Stimulated activated CD8-positive, alpha-beta memory T cell treated with anti-CD3 and anti-CD28 coated beads, Interleukin-12 subunit alpha, Interleukin-12 subunit beta, amount 100 ng/mL, for 24 hours (primary cell): ENCODE results near the gene TSPO2.
"Not testable (repeated sequence)": the region's sequence is repeated elsewhere in the genome, so short reads cannot be mapped to it uniquely, and the experiment has no call there.

Source experiments
- DNase-seq: peaks from one replicate; pipeline ENCODE4 v3.0.0-alpha.2; 2020; ENCODE audit errors: extremely low read depth

Gene TSPO2

DNA sequence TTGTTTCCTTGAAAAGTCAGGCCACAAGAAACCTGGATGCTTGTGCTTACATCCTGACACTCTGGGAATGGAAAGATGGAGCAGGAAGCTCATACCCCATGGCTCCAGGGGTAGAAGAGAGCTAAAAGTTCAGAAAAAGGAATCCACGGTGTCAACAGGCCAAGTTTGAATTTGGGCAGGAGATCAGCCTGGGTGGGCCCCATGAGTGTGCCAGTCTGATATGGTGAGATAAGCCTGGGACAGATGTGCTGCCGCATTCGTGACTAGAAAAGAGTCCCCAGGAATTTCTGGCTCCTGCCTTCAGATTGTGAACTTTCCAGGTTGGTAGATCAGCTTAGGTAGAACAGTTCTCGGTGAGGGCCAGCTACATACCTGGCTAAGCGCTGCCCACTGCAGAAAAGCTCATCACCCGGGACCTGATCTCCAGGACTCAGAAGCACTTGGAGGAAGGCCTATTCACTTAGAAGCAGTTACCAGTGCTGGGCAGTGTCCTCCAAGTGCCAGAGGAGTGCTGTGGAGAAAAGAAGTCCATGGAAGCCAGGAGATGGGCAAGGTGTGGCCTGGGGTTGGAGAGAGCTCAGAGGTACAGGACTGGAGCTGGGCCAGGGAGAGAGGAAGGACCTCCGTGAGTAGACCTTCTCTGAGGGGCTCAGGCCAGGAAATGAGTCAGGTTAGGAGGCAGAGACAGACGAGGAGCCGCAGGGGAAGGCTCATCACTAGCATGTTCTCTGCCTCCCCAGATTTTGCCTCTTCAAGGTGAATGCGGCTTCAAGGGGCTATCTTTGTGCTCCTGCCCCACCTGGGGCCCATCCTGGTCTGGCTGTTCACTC lies at the start of gene TSPO2:
TSS of gene TSPO2 (plus strand) at position 242 of the 830 bp plus-strand sequence. CDS start at position 761, 519 bp downstream.
- DNase-seq, result no peak

DNA sequence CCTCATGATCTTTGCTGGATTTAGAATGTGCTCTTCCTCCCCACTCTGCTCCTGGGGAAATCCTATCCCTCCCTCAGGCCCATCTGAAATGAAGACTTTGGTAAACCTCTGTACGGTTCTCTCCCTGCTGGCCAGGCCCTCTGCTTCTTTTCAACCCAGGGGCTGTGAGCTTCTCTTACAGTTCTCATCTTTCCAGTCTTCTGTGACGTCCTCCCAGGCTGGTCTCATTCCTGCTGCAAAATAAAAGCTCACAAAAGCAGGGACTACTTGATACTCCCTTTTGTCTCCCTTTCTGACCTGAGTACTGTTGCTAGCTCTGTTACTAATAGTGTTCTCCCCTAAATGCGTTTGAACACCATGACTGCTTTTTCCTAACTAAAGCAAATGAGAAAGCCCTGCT lies 49.5 kb upstream of the TSPO2 start:
- DNase-seq, result no peak

GRCh38 chr6:40996591-40997233 lies 45.6 kb upstream of the TSPO2 start:
- DNase-seq, result no peak

- no peak for DNase-seq
These were observed 44.9 kb upstream of the TSPO2 start for GRCh38 chr6:40997234-40997957.

DNA sequence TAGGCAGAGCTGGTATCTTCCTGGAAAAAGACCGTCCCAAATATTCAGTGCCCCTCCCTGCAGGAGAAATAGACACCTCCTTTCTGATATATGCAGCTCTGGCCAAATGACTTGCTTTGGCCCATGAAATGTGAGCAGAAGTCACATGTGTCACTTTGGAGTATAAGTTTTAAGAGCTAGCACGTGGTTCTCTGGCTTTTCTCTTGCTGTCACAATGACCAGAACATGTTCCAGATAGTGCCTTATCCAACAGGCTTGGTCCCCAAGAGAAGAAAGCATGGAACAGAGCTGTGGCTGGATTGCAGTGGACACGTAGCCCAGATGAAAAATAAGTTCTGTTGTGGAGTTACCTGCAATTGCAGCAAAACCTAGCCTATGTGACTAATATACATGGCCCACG lies 43.6 kb upstream of the TSPO2 start:
- DNase-seq, result no peak

GRCh38 chr6:40999569-40999968 lies 42.7 kb upstream of the TSPO2 start:
- DNase-seq, result no peak

GRCh38 chr6:41000248-41000647 lies 42.0 kb upstream of the TSPO2 start:
- no peak for DNase-seq

DNA sequence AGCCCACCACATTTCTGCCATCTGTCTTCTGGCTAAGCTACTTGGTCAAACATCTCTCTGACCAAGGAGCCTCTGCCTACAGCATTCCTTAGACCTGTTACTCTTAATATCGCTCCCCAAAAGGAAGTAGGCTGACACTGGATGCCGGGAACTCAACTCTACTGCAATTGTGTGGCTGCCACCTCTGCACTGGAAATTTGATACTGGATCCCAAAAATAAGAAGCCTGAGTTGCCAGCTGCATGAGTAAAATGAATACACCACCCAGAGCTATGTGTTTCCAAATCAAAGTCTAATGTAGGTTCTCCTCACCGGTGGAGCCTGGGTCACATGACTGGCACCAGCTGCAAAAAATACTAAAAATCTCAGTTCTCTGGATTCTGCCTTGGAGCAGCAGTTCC lies 40.1 kb upstream of the TSPO2 start:
- DNase-seq, result no peak

DNA sequence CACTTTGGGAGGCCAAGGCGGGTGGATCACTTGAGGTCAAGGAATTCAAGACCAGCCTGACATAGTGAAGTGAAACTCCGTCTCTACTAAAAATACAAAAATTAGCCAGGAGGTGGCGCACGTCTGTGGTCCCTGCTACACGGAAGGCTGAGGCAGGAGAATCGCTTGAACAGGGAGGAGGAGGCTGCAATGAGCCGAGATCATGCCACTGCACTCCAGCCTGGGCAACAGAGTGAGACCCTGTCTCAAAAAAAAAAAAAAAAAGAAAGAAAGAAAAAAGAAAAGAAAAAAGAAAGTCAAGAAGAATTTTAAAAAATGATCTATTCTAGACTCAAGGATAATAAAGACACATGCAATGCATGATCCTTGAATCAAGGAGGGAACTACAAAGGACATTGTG lies 36.0 kb upstream of the TSPO2 start:
- not testable (repeated sequence) for DNase-seq

GRCh38 chr6:41006980-41007379 lies 35.3 kb upstream of the TSPO2 start:
- not testable (repeated sequence) for DNase-seq

DNA sequence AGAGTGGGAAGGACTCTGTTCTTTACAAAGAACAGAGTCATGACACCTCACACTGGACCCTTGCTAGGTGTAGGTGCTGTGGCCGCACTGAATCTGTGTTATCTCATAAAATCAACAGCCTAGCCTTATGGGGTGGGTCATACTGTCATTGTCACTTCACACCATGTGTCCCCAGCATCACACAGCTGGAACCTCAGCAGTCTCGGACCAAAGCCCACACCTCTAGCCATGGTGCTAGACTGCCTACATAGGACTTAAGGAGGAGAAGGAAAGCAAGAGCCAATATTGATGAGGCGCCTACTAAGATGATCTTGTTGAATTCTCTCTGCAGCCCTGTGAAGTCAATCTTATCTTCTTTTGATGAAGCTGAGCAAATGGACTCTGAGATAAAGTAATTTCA lies 34.3 kb upstream of the TSPO2 start:
- no peak for DNase-seq

GRCh38 chr6:41009669-41010068 lies 32.6 kb upstream of the TSPO2 start:
- no peak for DNase-seq

- DNase-seq, result no peak
These were observed 30.6 kb upstream of the TSPO2 start for GRCh38 chr6:41011673-41012072.

DNA sequence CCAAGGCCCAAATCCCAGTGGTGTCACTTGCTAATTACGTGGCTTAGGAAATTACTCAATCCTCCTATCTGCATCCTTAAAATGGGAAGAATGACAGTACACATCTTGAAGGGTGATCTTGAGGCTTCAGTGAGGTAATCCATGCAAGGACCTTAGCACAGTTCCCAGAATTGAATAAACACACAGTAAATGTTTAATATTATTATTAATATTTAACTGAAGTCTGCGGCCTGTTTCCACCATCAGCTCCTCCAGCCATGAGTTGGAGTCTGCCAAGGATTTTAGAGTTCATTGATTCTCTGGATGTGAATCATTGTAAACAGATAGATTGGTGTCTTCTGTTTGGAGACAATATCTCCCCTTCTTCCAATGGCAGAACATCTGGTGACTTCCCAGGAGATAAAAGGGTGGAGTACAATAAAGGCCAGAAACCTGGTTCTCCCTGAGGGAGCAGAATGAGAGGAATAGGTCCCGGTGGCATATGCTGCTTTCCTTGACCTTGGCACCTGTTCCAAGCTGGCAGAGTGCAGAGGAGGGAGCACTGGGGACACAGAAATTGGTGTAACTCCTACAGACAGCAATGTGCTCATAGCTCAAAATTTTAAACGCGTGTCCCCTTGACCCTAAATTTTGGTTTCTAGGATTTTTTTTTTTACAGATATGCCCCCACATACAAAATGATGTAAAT lies 28.7 kb upstream of the TSPO2 start:
- DNase-seq, result no peak

DNA sequence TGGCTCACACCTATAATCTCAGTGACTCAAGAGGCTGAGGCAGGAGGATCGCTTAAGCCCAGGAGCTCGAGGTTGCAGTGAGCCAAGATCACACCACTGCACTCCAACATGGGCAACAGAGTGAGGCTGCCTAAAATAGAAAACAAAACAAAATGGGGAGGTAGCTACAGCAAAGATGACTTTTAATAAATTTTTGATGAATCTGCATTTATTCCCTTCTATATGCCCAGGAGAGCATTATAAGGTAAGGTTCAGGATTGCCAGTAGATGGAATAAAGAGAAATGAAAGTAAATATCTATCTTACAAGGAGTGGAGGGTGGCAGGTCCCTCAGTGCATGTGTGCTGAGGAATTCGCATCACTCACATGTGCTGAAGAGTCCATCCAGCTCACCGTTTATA lies 27.5 kb upstream of the TSPO2 start:
- no peak for DNase-seq

DNA sequence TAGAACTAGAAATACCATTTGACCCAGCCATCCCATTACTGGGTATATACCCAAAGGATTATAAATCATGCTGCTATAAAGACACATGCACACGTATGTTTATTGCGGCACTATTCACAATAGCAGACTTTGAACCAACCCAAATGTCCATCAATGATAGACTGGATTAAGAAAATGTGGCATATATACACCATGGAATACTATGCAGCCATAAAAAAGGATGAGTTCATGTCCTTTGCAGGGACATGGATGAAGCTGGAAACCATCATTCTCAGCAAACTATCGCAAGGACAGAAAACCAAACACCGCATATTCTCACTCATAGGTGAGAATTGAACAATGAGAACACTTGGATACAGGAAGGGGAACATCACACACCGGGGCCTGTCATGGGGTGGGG lies 26.4 kb upstream of the TSPO2 start:
- not testable (repeated sequence) for DNase-seq

DNA sequence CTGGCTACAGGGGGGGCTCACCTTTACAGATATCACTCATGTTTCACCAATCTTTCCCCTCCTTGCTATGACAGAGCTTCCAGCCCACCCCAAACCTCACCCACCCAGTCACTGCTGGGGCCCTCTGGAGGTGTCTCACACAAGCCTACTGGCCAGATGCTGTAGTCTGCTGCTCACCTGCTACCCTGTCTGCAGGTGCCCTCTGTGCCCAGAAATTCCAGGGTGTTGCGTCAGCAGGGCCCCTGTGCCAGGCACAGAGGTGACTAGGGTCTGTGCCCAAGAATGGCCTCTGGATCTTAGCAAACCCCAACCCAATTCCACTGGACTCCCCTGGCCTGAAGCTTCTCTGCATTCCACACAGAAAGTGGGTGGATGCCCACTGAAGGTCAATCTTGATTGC lies 24.6 kb upstream of the TSPO2 start:
- no peak for DNase-seq

DNA sequence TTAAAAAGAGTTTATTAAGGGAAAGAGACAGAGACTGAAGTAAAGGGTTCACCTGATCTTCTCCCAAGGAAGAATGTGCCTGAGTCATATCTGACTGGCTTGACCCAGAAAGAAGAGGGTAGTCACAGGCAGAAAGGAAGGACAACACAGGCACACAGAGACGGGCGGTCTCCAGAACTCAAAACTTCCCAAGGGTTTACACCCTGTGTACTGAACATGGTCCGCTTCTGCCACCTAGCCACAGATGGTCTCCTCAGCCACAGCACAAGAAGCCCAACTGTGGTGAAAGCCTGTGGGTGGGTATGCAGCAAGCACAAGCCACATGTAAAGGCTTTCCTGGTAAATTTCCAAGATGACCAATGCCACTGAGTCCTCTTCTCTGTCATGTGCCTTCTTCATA lies 20.4 kb upstream of the TSPO2 start:
- no peak for DNase-seq

GRCh38 chr6:41022294-41022693 lies 20.0 kb upstream of the TSPO2 start:
- no peak for DNase-seq

DNA sequence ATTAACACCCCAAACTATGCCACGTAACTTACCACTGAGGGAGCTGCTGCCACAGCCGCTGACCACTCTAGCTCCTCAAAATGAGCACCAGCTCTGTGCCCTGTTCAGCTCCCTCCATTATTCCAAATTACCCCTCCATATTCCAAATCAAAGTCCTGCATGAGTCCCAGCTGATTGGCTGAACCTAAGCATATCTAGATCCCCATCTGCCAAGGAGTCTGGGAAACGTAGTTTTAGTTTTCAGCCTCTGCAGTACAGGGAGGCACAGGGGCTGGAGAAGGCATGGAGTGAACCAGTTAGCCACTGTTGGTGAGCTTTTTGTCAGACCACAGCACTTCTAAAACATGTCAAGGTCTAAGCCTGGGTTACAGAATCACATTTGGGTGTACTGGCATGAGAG lies 19.2 kb upstream of the TSPO2 start:
- DNase-seq, result no peak

- DNase-seq, result no peak
These were observed 16.2 kb upstream of the TSPO2 start for GRCh38 chr6:41025966-41026530.

DNA sequence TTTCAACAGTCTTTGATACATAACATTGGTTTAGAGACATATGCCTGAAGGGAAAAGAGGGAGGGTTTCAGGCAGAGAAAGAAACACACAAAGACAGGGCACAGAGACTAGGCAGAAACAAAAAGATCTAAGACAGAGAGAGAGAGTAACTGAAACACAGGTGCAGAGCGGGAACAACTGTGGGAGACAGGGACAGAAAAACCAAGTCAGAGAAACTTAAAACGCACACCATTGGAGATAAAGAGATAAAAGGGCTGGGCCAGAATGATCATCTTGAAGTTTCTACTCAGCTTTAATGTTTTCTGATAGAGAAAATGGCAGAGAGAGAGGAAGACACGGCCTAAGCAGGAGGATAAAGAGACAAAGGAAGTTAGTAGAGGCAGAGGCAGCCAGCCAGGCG lies 15.0 kb upstream of the TSPO2 start:
- DNase-seq, result no peak
